Activated naive CD4-positive, alpha-beta T cell treated with anti-CD3 and anti-CD28 coated beads for 36 hours (primary cell): Measurements from ENCODE around the gene XPO1. TPM values are rescaled to one million over a fixed set of nuclear protein-coding genes. Genes with fewer than 3 reads are reported as not detected.

Source experiments
- CTCF ChIA-PET: fragments of 350-600 bp; sonication (Branson Sonifier 250); formaldehyde crosslinking; loops from one replicate; lab custom pipeline; 2021; ENCODE audit warnings: antibody characterized with exemption; lab: Charles Lee
- DNase-seq: peaks from one replicate; pipeline ENCODE4 v3.0.0-alpha.2; 2020
- H3K27ac Mint-ChIP-seq: one replicate; pipeline ENCODE4 v1.8.0; 2021; ENCODE audit warnings: mild to moderate bottlenecking, mixed read lengths
- H3K27me3 Mint-ChIP-seq: one replicate; pipeline ENCODE4 v1.8.0; 2021; ENCODE audit warnings: low read depth, mixed read lengths
- H3K36me3 Mint-ChIP-seq: one replicate; pipeline ENCODE4 v1.8.0; 2021; ENCODE audit warnings: low read depth, mixed read lengths
- H3K4me1 Mint-ChIP-seq: one replicate; pipeline ENCODE4 v1.8.0; 2021; ENCODE audit warnings: low read depth, mixed read lengths
- H3K4me3 Mint-ChIP-seq: one replicate; pipeline ENCODE4 v1.8.0; 2021; ENCODE audit warnings: mild to moderate bottlenecking, moderate library complexity, mixed read lengths
- H3K9me3 Mint-ChIP-seq: one replicate; pipeline ENCODE4 v1.8.0; 2021; ENCODE audit warnings: mixed read lengths
- intact Hi-C: fragments of 100-400 bp; cut with micrococcal nuclease; formaldehyde crosslinking; loops from one replicate; pipeline ENCODE4 v1.15.1; 2023
- total RNA-seq, 2 experiments: library from RNA; stranded (reverse); gene quantifications; one replicate each; pipeline ENCODE4 v1.2.3, GENCODE V29; 2021

XPO1 gene
- total RNA-seq, 2 experiments from 2014 or later: 201 to 203 TPM

GRCh38 chr2:61439241-61440002, 98.7 kb downstream of the XPO1 start:
- intact Hi-C loops: no loop called here
- Mint-ChIP-seq H3K27ac (no peak overlapping the region), H3K36me3 (peaks cover 18% of the 10 kb centered on the region), H3K27me3 (no peaks in the 10 kb centered on the region), H3K4me3 (no peak overlapping the region), H3K4me1 (peaks cover 66% of the 10 kb centered on the region), H3K9me3 (peaks cover 14% of the 10 kb centered on the region)
- DNase-seq: no peak
- CTCF ChIA-PET: interaction anchor here (1.3 to 1.5 kb wide), 2 partner anchors 13 to 17 kb away, joined by 5 to 6 read pairs; no protein-coding TSS in a partner anchor

- intact Hi-C loops: no loop called here
- DNase-seq: no peak
- Mint-ChIP-seq H3K27me3 (no peaks in the 10 kb centered on the region), H3K4me1 (peaks cover 68% of the 10 kb centered on the region), H3K9me3 (peaks cover 14% of the 10 kb centered on the region), H3K4me3 (no peak overlapping the region), H3K27ac (no peak overlapping the region), H3K36me3 (peaks cover 15% of the 10 kb centered on the region)
- CTCF ChIA-PET: interaction anchor here (1.3 to 1.5 kb wide), 2 partner anchors 12 to 18 kb away, joined by 5 to 6 read pairs; no protein-coding TSS in a partner anchor
Observed at GRCh38 chr2:61438670-61439069, 99.5 kb downstream of the XPO1 start.

GRCh38 chr2:61437170-61437569, 101.0 kb downstream of the XPO1 start:
- CTCF ChIA-PET: interaction anchor here (0.7 to 1.4 kb wide), 3 partner anchors 11 to 290 kb away, joined by 3 to 7 read pairs (median 3); no protein-coding TSS in a partner anchor
- Mint-ChIP-seq H3K27ac (no peak overlapping the region), H3K4me3 (no peak overlapping the region), H3K9me3 (peaks cover 14% of the 10 kb centered on the region), H3K4me1 (peaks cover 63% of the 10 kb centered on the region), H3K27me3 (no peaks in the 10 kb centered on the region), H3K36me3 (peaks cover 12% of the 10 kb centered on the region)
- no peak for DNase-seq
- intact Hi-C loops: no loop called here

GRCh38 chr2:61436092-61436491, 102.1 kb downstream of the XPO1 start:
- DNase-seq: no peak
- H3K27ac Mint-ChIP-seq: peak overlapping the region; percentile 57
- CTCF ChIA-PET: interaction anchor here (0.6 to 1.4 kb wide), 2 partner anchors 10 to 228 kb away, joined by 3 to 7 read pairs; no protein-coding TSS in a partner anchor
- peaks cover 14% of the 10 kb centered on the region for H3K9me3 Mint-ChIP-seq
- intact Hi-C loops: no loop called here
- H3K36me3 Mint-ChIP-seq: peaks cover 12% of the 10 kb centered on the region
- peaks cover 57% of the 10 kb centered on the region for H3K4me1 Mint-ChIP-seq
- no peak overlapping the region for H3K4me3 Mint-ChIP-seq
- H3K27me3 Mint-ChIP-seq: no peaks in the 10 kb centered on the region

GRCh38 chr2:61435291-61435690, 102.9 kb downstream of the XPO1 start:
- H3K36me3 Mint-ChIP-seq: peaks cover 12% of the 10 kb centered on the region
- CTCF ChIA-PET: interaction anchor here (0.6 kb wide), 1 partner anchor 229 kb away, joined by 3 read pairs; no protein-coding TSS in a partner anchor
- intact Hi-C loops: no loop called here
- H3K27me3 Mint-ChIP-seq: no peaks in the 10 kb centered on the region
- no peak for DNase-seq
- H3K9me3 Mint-ChIP-seq: peaks cover 14% of the 10 kb centered on the region
- H3K27ac Mint-ChIP-seq: no peak overlapping the region
- H3K4me1 Mint-ChIP-seq: peaks cover 61% of the 10 kb centered on the region
- no peak overlapping the region for H3K4me3 Mint-ChIP-seq

- Mint-ChIP-seq H3K27ac (peak overlapping the region; percentile 11), H3K27me3 (no peaks in the 10 kb centered on the region), H3K36me3 (peaks cover 11% of the 10 kb centered on the region), H3K4me3 (no peak overlapping the region), H3K4me1 (peaks cover 55% of the 10 kb centered on the region), H3K9me3 (peaks cover 13% of the 10 kb centered on the region)
- intact Hi-C loops: no loop called here
- CTCF ChIA-PET: interaction anchor here (1.0 kb wide), 1 partner anchor 8 kb away, joined by 3 read pairs; no protein-coding TSS in a partner anchor
- no peak for DNase-seq
Observed at GRCh38 chr2:61434314-61434713, 103.8 kb downstream of the XPO1 start.

- peaks cover 10% of the 10 kb centered on the region for H3K9me3 Mint-ChIP-seq
- H3K4me1 Mint-ChIP-seq: peaks cover 49% of the 10 kb centered on the region
- H3K27me3 Mint-ChIP-seq: no peaks in the 10 kb centered on the region
- CTCF ChIA-PET: no interaction called here
- no peak for DNase-seq
- no peak overlapping the region for H3K4me3 Mint-ChIP-seq
- H3K36me3 Mint-ChIP-seq: peaks cover 7% of the 10 kb centered on the region
- intact Hi-C loops: no loop called here
- H3K27ac Mint-ChIP-seq: no peak overlapping the region
Observed at GRCh38 chr2:61433606-61434005, 104.5 kb downstream of the XPO1 start.

- no peak for DNase-seq
- Mint-ChIP-seq H3K4me1 (peaks cover 49% of the 10 kb centered on the region), H3K4me3 (no peak overlapping the region), H3K27ac (no peak overlapping the region), H3K9me3 (peaks cover 9% of the 10 kb centered on the region), H3K27me3 (no peaks in the 10 kb centered on the region), H3K36me3 (peaks cover 5% of the 10 kb centered on the region)
- CTCF ChIA-PET: interaction anchor here (1.5 kb wide), 1 partner anchor 13 kb away, joined by 5 read pairs; no protein-coding TSS in a partner anchor
- intact Hi-C loops: no loop called here
Observed at GRCh38 chr2:61432990-61433389, 105.2 kb downstream of the XPO1 start.

- no peaks in the 10 kb centered on the region for H3K27me3 Mint-ChIP-seq
- no peaks in the 10 kb centered on the region for H3K36me3 Mint-ChIP-seq
- H3K27ac Mint-ChIP-seq: no peak overlapping the region
- no peaks in the 10 kb centered on the region for H3K9me3 Mint-ChIP-seq
- CTCF ChIA-PET: interaction anchor here (1.2 to 1.5 kb wide), 3 partner anchors 11 to 25 kb away, joined by 5 to 6 read pairs (median 5); no protein-coding TSS in a partner anchor
- no peak overlapping the region for H3K4me3 Mint-ChIP-seq
- H3K4me1 Mint-ChIP-seq: peaks cover 49% of the 10 kb centered on the region
- intact Hi-C loops: no loop called here
- no peak for DNase-seq
Observed at GRCh38 chr2:61431345-61431744, 106.8 kb downstream of the XPO1 start.

Other genes with a start within 250 kb of the XPO1 start
- 10 to 100 TPM; 59.5 to 60.4 TPM for gene USP34, start 67.3 kb downstream of the XPO1 start, total RNA-seq